Panc1 (cell line): Measurements from ENCODE around the gene MBTPS1. TPM values are rescaled to one million over a fixed set of nuclear protein-coding genes. Genes with fewer than 3 reads are reported as not detected.

Source experiments
- ATAC-seq: fragments of 200-7000 bp; cut with Tn5 transposase; 2 replicates; pipeline ENCODE4 v1.9.1; 2020; ENCODE audit warnings: mild to moderate bottlenecking, moderate library complexity
- BruUV-seq: library from RNA; stranded (reverse); fragments of 400-500 nt; replicated peaks from 2 replicates; lab custom pipeline; 2021; lab: Mats Ljungman, UMichigan
- CTCF ChIA-PET: fragments of 300-600 bp; sonication (Branson Sonifier 250); formaldehyde crosslinking; loops from one replicate; lab custom pipeline; 2022; ENCODE audit warnings: antibody characterized with exemption; lab: Charles Lee
- POLR2A ChIA-PET: fragments of 300-600 bp; sonication (Branson Sonifier 250); formaldehyde crosslinking; loops from one replicate; lab custom pipeline; 2022; ENCODE audit warnings: antibody characterized with exemption; lab: Charles Lee
- DNase-seq: peaks from one replicate; pipeline ENCODE4 v3.0.0-alpha.2; 2010; ENCODE audit warnings: low read depth, low spot score
- H3K27ac ChIP-seq: 2 replicates; pipeline ENCODE4 v1.5.1; 2011; ENCODE audit warnings: mild to moderate bottlenecking, low read length, inconsistent platforms
- H3K27me3 ChIP-seq: fragments of 200-500 bp; sonication (Bioruptor generic); 2 replicates; pipeline ENCODE4 v1.6.0; 2014; ENCODE audit warnings: low read length, inconsistent platforms; ENCODE audit not compliant: control insufficient read depth, insufficient read depth
- H3K36me3 ChIP-seq: fragments of 200-500 bp; sonication (Bioruptor generic); 2 replicates; pipeline ENCODE4 v1.5.1; 2014; ENCODE audit warnings: inconsistent platforms, mild to moderate bottlenecking, low read length, moderate library complexity; ENCODE audit not compliant: control insufficient read depth, insufficient read depth
- H3K4me1 ChIP-seq: 2 replicates; pipeline ENCODE4 v1.5.1; 2011; ENCODE audit warnings: inconsistent platforms, mild to moderate bottlenecking, low read length, moderate library complexity; ENCODE audit not compliant: control insufficient read depth, insufficient read depth
- H3K4me3 ChIP-seq, 2 experiments: 2 replicates each; pipeline ENCODE4 v1.5.1; 2011 to 2012; ENCODE audit warnings: low read depth in 2 of 2, low read length in 2 of 2, mild to moderate bottlenecking in 2 of 2, inconsistent platforms in 1 of 2, moderate library complexity in 1 of 2
- H3K9me3 ChIP-seq: fragments of 200-500 bp; sonication (Bioruptor generic); 2 replicates; pipeline ENCODE4 v1.5.1; 2014; ENCODE audit warnings: low read depth, mild to moderate bottlenecking, inconsistent platforms, low read length, moderate library complexity; ENCODE audit not compliant: control insufficient read depth, insufficient read depth
- POLR2AphosphoS5 ChIP-seq: IDR thresholded peaks from 2 replicates; pipeline ENCODE4 v1.6.1; 2012; ENCODE audit warnings: mild to moderate bottlenecking, low read depth, low read length, moderate library complexity
- SIN3A ChIP-seq: IDR thresholded peaks from 2 replicates; pipeline ENCODE4 v1.6.1; 2012; ENCODE audit warnings: low read depth, mild to moderate bottlenecking, low read length, moderate library complexity, borderline replicate concordance; ENCODE audit not compliant: insufficient read depth
- TCF7L2 ChIP-seq: IDR thresholded peaks from 2 replicates; pipeline ENCODE4 v1.6.1; 2011; ENCODE audit warnings: mild to moderate bottlenecking, low read depth, low read length, inconsistent platforms
- in situ Hi-C: cut with HindIII; loops from 2 replicates; pipeline ENCODE4 v1.10.0; 2016; ENCODE audit warnings: low sequenced_read_pairs, low pct_unique_long_range_greater_than_20kb
- intact Hi-C: fragments of 100-400 bp; cut with micrococcal nuclease; formaldehyde crosslinking; loops from one replicate; pipeline ENCODE4 v1.10.0; 2022; ENCODE audit not compliant: unreplicated experiment
- total RNA-seq: library from RNA; stranded (reverse); gene quantifications from one replicate; pipeline ENCODE4 v1.2.1, GENCODE V29; 2021; ENCODE audit not compliant: unreplicated experiment
- TF ChIP-seq, protein P1 (sequence below), 2 experiments: IDR thresholded peaks; 2 replicates each; pipeline ENCODE4 v1.6.1; 2011 to 2012; ENCODE audit warnings: low read depth in 2 of 2, control low read depth in 1 of 2, low read length in 1 of 2, mild to moderate bottlenecking in 1 of 2, moderate library complexity in 1 of 2; ENCODE audit not compliant: insufficient read depth in 1 of 2
- TF ChIP-seq, protein P2 (sequence below): fragments of 450-650 bp; IDR thresholded peaks from 2 replicates; pipeline ENCODE4 v1.5.1; 2017; ENCODE audit warnings: mild to moderate bottlenecking

Gene MBTPS1
- total RNA-seq, 1 experiment from 2014 or later, result 66.8 TPM

DNA sequence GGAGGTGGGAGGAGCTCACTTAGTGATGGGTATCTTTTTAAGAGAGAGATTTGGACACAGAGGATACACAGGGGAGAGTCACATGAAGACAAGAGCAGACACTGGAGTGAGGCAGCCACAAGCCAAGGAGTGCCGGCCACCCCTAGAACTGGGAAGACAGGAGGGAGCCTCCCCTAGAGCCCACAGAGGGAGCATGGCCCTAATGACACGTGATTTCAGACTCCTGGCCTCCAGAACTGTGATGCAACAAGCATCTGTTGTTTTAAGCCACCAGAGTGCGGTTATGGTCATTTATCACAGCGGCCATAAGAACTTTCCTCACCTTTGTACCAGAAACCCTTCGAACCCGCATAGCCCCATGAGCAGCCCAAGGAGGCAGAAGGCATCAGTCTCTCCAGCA lies 107.5 kb downstream of the MBTPS1 start:
- Histone ChIP-seq H3K27ac (no peak overlapping the region), H3K36me3 (no peaks in the 10 kb centered on the region), H3K9me3 (no peaks in the 10 kb centered on the region), H3K4me1 (no peaks in the 10 kb centered on the region), H3K4me3 (no peak overlapping the region), H3K27me3 (no peaks in the 10 kb centered on the region)
- intact Hi-C loops, result no loop called here
- no peak for TF ChIP-seq SIN3A
- TF ChIP-seq POLR2AphosphoS5, result no peak
- no peak for TF ChIP-seq TCF7L2
- TF ChIP-seq, protein P1, sequence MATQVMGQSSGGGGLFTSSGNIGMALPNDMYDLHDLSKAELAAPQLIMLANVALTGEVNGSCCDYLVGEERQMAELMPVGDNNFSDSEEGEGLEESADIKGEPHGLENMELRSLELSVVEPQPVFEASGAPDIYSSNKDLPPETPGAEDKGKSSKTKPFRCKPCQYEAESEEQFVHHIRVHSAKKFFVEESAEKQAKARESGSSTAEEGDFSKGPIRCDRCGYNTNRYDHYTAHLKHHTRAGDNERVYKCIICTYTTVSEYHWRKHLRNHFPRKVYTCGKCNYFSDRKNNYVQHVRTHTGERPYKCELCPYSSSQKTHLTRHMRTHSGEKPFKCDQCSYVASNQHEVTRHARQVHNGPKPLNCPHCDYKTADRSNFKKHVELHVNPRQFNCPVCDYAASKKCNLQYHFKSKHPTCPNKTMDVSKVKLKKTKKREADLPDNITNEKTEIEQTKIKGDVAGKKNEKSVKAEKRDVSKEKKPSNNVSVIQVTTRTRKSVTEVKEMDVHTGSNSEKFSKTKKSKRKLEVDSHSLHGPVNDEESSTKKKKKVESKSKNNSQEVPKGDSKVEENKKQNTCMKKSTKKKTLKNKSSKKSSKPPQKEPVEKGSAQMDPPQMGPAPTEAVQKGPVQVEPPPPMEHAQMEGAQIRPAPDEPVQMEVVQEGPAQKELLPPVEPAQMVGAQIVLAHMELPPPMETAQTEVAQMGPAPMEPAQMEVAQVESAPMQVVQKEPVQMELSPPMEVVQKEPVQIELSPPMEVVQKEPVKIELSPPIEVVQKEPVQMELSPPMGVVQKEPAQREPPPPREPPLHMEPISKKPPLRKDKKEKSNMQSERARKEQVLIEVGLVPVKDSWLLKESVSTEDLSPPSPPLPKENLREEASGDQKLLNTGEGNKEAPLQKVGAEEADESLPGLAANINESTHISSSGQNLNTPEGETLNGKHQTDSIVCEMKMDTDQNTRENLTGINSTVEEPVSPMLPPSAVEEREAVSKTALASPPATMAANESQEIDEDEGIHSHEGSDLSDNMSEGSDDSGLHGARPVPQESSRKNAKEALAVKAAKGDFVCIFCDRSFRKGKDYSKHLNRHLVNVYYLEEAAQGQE (IDR thresholded peaks at IDR 0.05; ENCODE audit: insufficient read depth in 1 of 2, low read depth in 2 of 2, low read length in 1 of 2), result no peak
- TF ChIP-seq, protein P2, sequence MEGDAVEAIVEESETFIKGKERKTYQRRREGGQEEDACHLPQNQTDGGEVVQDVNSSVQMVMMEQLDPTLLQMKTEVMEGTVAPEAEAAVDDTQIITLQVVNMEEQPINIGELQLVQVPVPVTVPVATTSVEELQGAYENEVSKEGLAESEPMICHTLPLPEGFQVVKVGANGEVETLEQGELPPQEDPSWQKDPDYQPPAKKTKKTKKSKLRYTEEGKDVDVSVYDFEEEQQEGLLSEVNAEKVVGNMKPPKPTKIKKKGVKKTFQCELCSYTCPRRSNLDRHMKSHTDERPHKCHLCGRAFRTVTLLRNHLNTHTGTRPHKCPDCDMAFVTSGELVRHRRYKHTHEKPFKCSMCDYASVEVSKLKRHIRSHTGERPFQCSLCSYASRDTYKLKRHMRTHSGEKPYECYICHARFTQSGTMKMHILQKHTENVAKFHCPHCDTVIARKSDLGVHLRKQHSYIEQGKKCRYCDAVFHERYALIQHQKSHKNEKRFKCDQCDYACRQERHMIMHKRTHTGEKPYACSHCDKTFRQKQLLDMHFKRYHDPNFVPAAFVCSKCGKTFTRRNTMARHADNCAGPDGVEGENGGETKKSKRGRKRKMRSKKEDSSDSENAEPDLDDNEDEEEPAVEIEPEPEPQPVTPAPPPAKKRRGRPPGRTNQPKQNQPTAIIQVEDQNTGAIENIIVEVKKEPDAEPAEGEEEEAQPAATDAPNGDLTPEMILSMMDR, result no peak
- DNase-seq (no peak), ATAC-seq (no peak)
- POLR2A ChIA-PET, result no interaction called here
- CTCF ChIA-PET, result no interaction called here
- in situ Hi-C loops, result no loop called here
- no TSS peak for BruUV-seq

DNA sequence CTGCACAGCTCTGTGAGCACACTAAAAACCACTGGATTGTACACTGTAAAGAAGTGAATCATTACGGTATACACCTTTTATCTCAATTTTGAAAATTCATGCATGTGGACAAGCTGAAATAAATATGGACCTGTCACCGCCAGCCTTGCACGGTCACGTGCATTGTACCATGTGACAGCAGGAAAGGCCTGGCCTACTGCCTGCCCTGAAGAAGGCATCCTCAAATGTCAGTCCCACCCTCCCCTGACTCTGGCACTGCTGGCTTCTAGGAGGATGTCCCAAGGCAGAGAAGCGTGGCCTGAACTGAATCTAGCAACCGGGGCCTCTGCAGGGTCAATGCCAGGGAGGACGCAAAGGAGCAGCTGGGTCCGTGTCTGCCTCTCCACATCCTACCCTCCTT lies 108.8 kb downstream of the MBTPS1 start:
- CTCF ChIA-PET, result no interaction called here
- POLR2A ChIA-PET, result no interaction called here
- Histone ChIP-seq H3K27me3 (no peaks in the 10 kb centered on the region), H3K4me3 (no peak overlapping the region), H3K27ac (no peak overlapping the region), H3K4me1 (no peaks in the 10 kb centered on the region), H3K9me3 (no peaks in the 10 kb centered on the region), H3K36me3 (no peaks in the 10 kb centered on the region)
- DNase-seq (no peak), ATAC-seq (no peak)
- BruUV-seq, result no TSS peak
- TF ChIP-seq, protein P2, result no peak
- TF ChIP-seq SIN3A, result no peak
- TF ChIP-seq, protein P1 (IDR thresholded peaks at IDR 0.05; ENCODE audit: insufficient read depth in 1 of 2, low read depth in 2 of 2, low read length in 1 of 2), result no peak
- intact Hi-C loops, result no loop called here
- in situ Hi-C loops, result no loop called here
